Lower lobe of right lung (tissue), 2 donors: Measurements from ENCODE around the gene DCAF4. TPM values are rescaled to one million over a fixed set of nuclear protein-coding genes. Genes with fewer than 3 reads are reported as not detected.
A peak's percentile ranks its signal among the peaks of the same experiment; 100 is the strongest.

Experiments used
- ATAC-seq, 2 donors: fragments of 200-7000 bp; cut with Tn5 transposase; one replicate each; pipeline ENCODE4 v1.9.1; 2020 to 2022; ENCODE audit warnings: mild to moderate bottlenecking in 2 of 2, moderate library complexity in 2 of 2
- DNase-seq: peaks from one replicate; pipeline ENCODE4 v3.0.0-alpha.2; 2020
- H3K27ac ChIP-seq: fragments of 200-600 bp; one replicate; pipeline ENCODE4 v1.8.0; 2022
- H3K27me3 ChIP-seq: fragments of 200-600 bp; one replicate; pipeline ENCODE4 v1.8.0; 2022; ENCODE audit warnings: low read depth
- H3K36me3 ChIP-seq: fragments of 200-600 bp; one replicate; pipeline ENCODE4 v1.8.0; 2022; ENCODE audit warnings: mild to moderate bottlenecking
- H3K4me1 ChIP-seq: fragments of 200-600 bp; one replicate; pipeline ENCODE4 v1.8.0; 2022
- H3K4me3 ChIP-seq: fragments of 200-600 bp; one replicate; pipeline ENCODE4 v1.8.0; 2022; ENCODE audit warnings: mild to moderate bottlenecking
- H3K9me3 ChIP-seq: fragments of 200-600 bp; one replicate; pipeline ENCODE4 v1.8.0; 2022
- intact Hi-C: fragments of 100-400 bp; cut with DNase I; formaldehyde crosslinking; loops from one replicate; pipeline ENCODE4 v1.11.0; 2022
- total RNA-seq: library from RNA; stranded (reverse); fragmentation: NEBNext Ultra II Directional; extraction: Animal tissue kit (Norgen Biotek cat#: 25700); gene quantifications from one replicate; pipeline ENCODE4 v1.2.1, GENCODE V29; 2021
- TF ChIP-seq, protein P1 (sequence below): fragments of 200-600 bp; IDR thresholded peaks from one replicate; pipeline ENCODE4 v1.8.0; 2022; ENCODE audit warnings: antibody characterized with exemption, mild to moderate bottlenecking
- donor health status: DM: no; HTN: yes; CAD: no; lungs with severe emphysema.

DCAF4 gene
- total RNA-seq, 1 donor from 2014 or later: 19.5 TPM

DNA sequence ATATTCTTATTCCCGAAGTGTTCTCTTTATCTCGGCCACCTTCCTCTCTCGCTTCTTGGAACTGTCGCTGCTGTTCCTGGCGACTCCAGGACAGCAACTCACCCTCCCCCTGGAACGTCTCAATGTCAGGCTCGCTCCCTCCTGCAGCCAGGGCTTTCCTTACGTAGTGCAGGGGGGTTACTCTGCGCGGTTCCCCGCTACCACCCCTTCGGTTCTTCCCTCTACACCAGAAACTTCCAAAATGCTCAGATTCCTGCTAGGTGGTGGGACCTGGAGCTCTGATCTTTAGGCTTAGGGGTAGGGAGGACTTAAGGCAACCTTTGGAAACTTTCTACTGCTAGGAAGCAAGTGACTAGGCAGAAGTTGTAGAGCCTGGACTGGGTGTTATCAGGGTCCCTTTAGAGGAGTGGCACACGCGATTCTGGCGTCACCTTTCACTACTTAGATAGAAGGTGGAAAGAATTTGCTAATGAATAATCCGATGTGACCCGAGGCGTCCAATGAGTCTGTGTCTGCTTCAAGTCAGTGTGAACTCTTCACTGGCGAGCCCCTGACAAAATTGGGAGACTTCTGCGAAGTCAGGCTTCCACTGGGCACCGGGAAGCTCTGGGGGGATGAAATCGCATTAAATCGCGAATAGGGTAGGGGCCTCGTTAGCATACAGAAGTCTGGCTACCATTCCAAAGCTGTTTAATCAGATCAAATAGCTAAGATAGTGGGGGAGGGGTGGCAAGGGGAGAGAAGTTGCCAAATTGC, 31.5 kb upstream of the DCAF4 start:
- Histone ChIP-seq H3K4me1 (peaks cover 30% of the 10 kb centered on the region), H3K9me3 (no peaks in the 10 kb centered on the region), H3K36me3 (no peaks in the 10 kb centered on the region), H3K27ac (no peak overlapping the region), H3K4me3 (peak overlapping the region; percentile 83), H3K27me3 (peaks cover 59% of the 10 kb centered on the region)
- ATAC-seq (peak; percentile 29 to 43), DNase-seq (no peak)
- TF ChIP-seq, protein P1, sequence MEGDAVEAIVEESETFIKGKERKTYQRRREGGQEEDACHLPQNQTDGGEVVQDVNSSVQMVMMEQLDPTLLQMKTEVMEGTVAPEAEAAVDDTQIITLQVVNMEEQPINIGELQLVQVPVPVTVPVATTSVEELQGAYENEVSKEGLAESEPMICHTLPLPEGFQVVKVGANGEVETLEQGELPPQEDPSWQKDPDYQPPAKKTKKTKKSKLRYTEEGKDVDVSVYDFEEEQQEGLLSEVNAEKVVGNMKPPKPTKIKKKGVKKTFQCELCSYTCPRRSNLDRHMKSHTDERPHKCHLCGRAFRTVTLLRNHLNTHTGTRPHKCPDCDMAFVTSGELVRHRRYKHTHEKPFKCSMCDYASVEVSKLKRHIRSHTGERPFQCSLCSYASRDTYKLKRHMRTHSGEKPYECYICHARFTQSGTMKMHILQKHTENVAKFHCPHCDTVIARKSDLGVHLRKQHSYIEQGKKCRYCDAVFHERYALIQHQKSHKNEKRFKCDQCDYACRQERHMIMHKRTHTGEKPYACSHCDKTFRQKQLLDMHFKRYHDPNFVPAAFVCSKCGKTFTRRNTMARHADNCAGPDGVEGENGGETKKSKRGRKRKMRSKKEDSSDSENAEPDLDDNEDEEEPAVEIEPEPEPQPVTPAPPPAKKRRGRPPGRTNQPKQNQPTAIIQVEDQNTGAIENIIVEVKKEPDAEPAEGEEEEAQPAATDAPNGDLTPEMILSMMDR: no peak
- intact Hi-C loops: no loop called here

DNA sequence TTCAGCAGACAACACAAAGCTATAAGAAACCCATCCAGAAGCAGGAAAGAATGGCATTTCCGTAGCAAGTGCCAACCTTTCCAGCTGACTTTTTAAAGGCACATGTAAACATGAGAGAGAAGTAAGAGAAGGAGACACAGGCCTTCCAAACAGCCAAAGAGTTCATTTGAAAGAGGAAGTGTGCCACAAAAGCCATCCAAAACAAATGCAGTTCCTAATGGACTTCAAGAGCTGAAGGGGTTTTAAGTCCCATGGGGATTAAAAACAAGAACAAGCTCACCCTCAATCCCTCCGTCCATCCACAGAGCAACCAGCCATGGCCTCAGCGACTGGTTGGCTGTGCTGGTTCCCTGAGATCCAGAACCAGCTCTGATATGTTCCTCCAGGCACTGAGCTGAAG, 27.8 kb upstream of the DCAF4 start:
- intact Hi-C loops: no loop called here
- Histone ChIP-seq H3K27me3 (peaks cover 30% of the 10 kb centered on the region), H3K36me3 (no peaks in the 10 kb centered on the region), H3K9me3 (no peaks in the 10 kb centered on the region), H3K4me3 (no peak overlapping the region), H3K27ac (no peak overlapping the region), H3K4me1 (peaks cover 13% of the 10 kb centered on the region)
- ATAC-seq (no peak), DNase-seq (no peak)
- TF ChIP-seq, protein P1: no peak

DNA sequence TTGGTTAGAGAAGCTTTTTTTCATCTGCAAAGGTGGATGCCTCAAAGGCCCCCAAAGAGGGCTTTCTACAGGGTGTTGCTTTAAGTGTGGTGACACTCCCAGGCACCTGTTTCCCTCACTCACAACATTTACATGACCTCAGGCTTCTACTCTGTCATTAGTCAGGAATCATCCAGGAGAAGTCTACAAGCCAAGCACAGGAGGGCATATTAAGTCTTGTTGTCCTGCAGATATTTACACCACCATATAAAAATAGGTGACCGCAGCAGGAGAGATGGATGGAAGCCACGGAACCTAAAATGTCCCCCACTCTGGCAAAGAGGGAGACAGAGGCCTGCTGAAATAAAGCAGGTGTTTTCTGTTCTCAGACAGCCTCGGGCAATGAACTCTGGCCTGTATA, 24.9 kb upstream of the DCAF4 start:
- intact Hi-C loops: no loop called here
- Histone ChIP-seq H3K27ac (no peak overlapping the region), H3K4me3 (no peak overlapping the region)

DNA sequence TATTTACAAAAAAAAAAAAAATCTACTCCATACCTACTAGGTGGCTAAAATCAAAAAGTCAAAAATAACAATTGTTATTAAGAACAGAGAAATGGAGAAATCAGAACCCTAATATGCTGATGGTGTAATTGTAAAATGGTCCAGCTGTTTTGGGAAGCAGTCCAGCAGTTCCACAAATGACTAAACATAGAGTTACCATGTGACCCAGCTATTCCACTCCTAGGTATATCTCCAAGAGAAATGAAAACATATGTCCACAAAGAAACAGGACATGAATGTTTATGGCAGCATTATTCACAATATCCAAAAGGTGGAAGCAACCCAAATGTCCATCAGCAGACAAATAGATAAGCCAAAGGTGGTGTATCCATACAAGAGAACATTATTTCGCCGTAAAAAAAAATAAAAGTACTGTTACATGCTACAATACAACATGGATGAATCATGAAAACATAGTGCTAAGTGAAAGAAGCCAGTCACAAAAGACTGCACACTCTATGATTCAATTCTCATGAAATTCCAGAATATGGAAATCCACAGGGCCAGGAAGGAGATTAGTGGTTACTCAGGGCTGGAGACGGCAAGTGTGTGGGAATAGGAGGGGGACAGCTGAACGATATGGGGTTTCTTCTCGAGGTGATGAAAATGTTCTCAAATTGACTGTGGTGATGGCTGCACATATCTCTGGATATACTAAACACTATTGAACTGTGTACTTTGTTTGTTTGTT, 23.3 kb upstream of the DCAF4 start:
- no peaks in the 10 kb centered on the region for H3K9me3 ChIP-seq
- TF ChIP-seq, protein P1: no peak
- H3K27ac ChIP-seq: no peak overlapping the region
- no peak overlapping the region for H3K4me3 ChIP-seq
- intact Hi-C loops: no loop called here
- peaks cover 14% of the 10 kb centered on the region for H3K27me3 ChIP-seq
- ATAC-seq (no peak), DNase-seq (no peak)
- no peaks in the 10 kb centered on the region for H3K4me1 ChIP-seq
- H3K36me3 ChIP-seq: no peaks in the 10 kb centered on the region

More for the DNA sequence above, 24.9 kb upstream of the DCAF4 start:
- TF ChIP-seq, protein P1: no peak
- H3K4me1 ChIP-seq: no peaks in the 10 kb centered on the region
- ATAC-seq (no peak), DNase-seq (no peak)
- no peaks in the 10 kb centered on the region for H3K36me3 ChIP-seq
- peaks cover 22% of the 10 kb centered on the region for H3K27me3 ChIP-seq
- no peaks in the 10 kb centered on the region for H3K9me3 ChIP-seq

DNA sequence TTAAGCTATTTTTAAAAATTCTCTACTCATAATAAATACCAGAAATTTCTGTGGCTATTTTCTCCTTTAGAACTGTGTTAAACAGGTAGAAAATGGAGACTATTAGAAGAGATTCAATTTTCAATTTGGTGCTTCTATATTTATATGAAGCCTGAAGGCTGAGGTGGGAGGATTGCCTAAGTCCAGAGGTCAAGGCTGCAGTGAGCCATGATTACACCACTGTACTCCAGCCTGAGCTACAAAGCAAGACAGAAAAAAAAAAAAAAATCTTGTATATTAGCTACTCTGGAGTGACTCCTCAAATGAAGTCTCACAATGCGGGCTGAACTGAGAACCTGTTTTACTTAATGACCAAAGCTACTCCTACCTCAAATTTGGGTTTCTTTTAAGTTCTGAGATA, 22.5 kb upstream of the DCAF4 start:
- Histone ChIP-seq H3K36me3 (no peaks in the 10 kb centered on the region), H3K27me3 (peaks cover 7% of the 10 kb centered on the region), H3K27ac (no peak overlapping the region), H3K4me1 (no peaks in the 10 kb centered on the region), H3K4me3 (no peak overlapping the region), H3K9me3 (no peaks in the 10 kb centered on the region)
- intact Hi-C loops: no loop called here
- TF ChIP-seq, protein P1: no peak
- ATAC-seq (no peak), DNase-seq (no peak)
